HEK293 (cell line): Measurements from ENCODE around the gene SAMD14.
A peak's percentile ranks its signal among the peaks of the same experiment; 100 is the strongest.

ENCODE experiments used
- CTCF ChIA-PET: fragments of 350-600 bp; formaldehyde crosslinking; extraction: SDS; loops from one replicate; lab custom pipeline; 2021; ENCODE audit warnings: antibody characterized with exemption; lab: Yijun Ruan, JAX
- POLR2A ChIA-PET: fragments of 300-600 bp; formaldehyde crosslinking; extraction: SDS; loops from one replicate; lab custom pipeline; 2020; ENCODE audit warnings: antibody characterized with exemption, inconsistent platforms; lab: Yijun Ruan, JAX
- H3K27ac ChIP-seq: fragments of 200-500 bp; sonication (Bioruptor generic); 2 replicates; pipeline ENCODE4 v1.5.1; 2014; ENCODE audit warnings: low read depth, low read length, control low read depth, inconsistent platforms; ENCODE audit errors: extremely low read depth
- H3K36me3 ChIP-seq, 2 experiments: fragments of 200-500 bp in 1 of 2; sonication (Bioruptor generic) in 1 of 2; 1 replicate in 1 of 2; 2 replicates in 1 of 2; pipeline ENCODE4 v1.5.1; 2014 to 2017; ENCODE audit warnings: inconsistent platforms in 2 of 2, low read length in 2 of 2; ENCODE audit not compliant: control insufficient read depth in 2 of 2, insufficient read depth in 1 of 2
- H3K4me1 ChIP-seq: fragments of 200-500 bp; sonication (Bioruptor generic); 2 replicates; pipeline ENCODE4 v1.5.1; 2014; ENCODE audit warnings: mild to moderate bottlenecking, low read length, inconsistent platforms; ENCODE audit not compliant: control insufficient read depth, insufficient read depth
- H3K4me3 ChIP-seq: 2 replicates; pipeline ENCODE4 v1.5.1; 2011; ENCODE audit warnings: low read depth, mild to moderate bottlenecking, control low read depth, low read length, moderate library complexity
- H3K9me3 ChIP-seq: fragments of 200-500 bp; sonication (Bioruptor generic); 2 replicates; pipeline ENCODE4 v1.5.1; 2014; ENCODE audit warnings: low read depth, low read length, inconsistent platforms; ENCODE audit not compliant: control insufficient read depth, insufficient read depth
- EGR2 ChIP-seq: fragments of 450-650 bp; formaldehyde crosslinking; IDR thresholded peaks from 2 replicates; pipeline ENCODE4 v1.5.1; 2016; ENCODE audit warnings: low read depth, missing biosample characterization, missing genetic modification characterization
- FEZF1 ChIP-seq: fragments of 450-650 bp; formaldehyde crosslinking; IDR thresholded peaks from 2 replicates; pipeline ENCODE4 v1.5.1; 2016; ENCODE audit warnings: missing biosample characterization, missing genetic modification characterization
- SCRT1 ChIP-seq: fragments of 450-650 bp; formaldehyde crosslinking; IDR thresholded peaks from 2 replicates; pipeline ENCODE4 v1.5.1; 2016; ENCODE audit warnings: missing biosample characterization, missing genetic modification characterization, borderline replicate concordance
- TRIM28 ChIP-seq: IDR thresholded peaks from 2 replicates; pipeline ENCODE4 v1.6.1; 2011; ENCODE audit warnings: low read length, control low read depth, borderline replicate concordance
- ZBTB48 ChIP-seq: fragments of 450-650 bp; formaldehyde crosslinking; IDR thresholded peaks from 2 replicates; pipeline ENCODE4 v1.5.1; 2016; ENCODE audit warnings: missing biosample characterization, missing genetic modification characterization
- ZBTB8A ChIP-seq: fragments of 450-650 bp; formaldehyde crosslinking; IDR thresholded peaks from 2 replicates; pipeline ENCODE4 v1.5.1; 2016; ENCODE audit warnings: missing biosample characterization, missing genetic modification characterization
- ZFHX2 ChIP-seq: fragments of 450-650 bp; formaldehyde crosslinking; conservative IDR thresholded peaks from 2 replicates; pipeline ENCODE4 v1.5.1; 2016; ENCODE audit warnings: missing biosample characterization, missing genetic modification characterization
- ZFP69B ChIP-seq: fragments of 450-650 bp; formaldehyde crosslinking; IDR thresholded peaks from 2 replicates; pipeline ENCODE4 v1.5.1; 2016; ENCODE audit warnings: missing biosample characterization, missing genetic modification characterization
- ZNF311 ChIP-seq: fragments of 450-650 bp; formaldehyde crosslinking; IDR thresholded peaks from 2 replicates; pipeline ENCODE4 v1.5.1; 2017; ENCODE audit warnings: missing biosample characterization, missing genetic modification characterization, borderline replicate concordance
- ZNF335 ChIP-seq: fragments of 450-650 bp; formaldehyde crosslinking; conservative IDR thresholded peaks from 2 replicates; pipeline ENCODE4 v1.5.1; 2016; ENCODE audit warnings: missing biosample characterization, missing genetic modification characterization
- ZNF529 ChIP-seq: fragments of 450-650 bp; formaldehyde crosslinking; IDR thresholded peaks from 2 replicates; pipeline ENCODE4 v1.5.1; 2017; ENCODE audit warnings: missing genetic modification characterization, missing biosample characterization; ENCODE audit not compliant: insufficient replicate concordance
- ZNF571 ChIP-seq: fragments of 450-650 bp; formaldehyde crosslinking; IDR thresholded peaks from 2 replicates; pipeline ENCODE4 v1.5.0; 2017; ENCODE audit warnings: missing biosample characterization, missing genetic modification characterization
- ZNF600 ChIP-seq: fragments of 450-650 bp; formaldehyde crosslinking; IDR thresholded peaks from 2 replicates; pipeline ENCODE4 v1.5.1; 2016; ENCODE audit warnings: missing biosample characterization, missing genetic modification characterization
- TF ChIP-seq, protein P1 (sequence below): fragments of 450-650 bp; formaldehyde crosslinking; IDR thresholded peaks from 2 replicates; pipeline ENCODE4 v1.5.1; 2016; ENCODE audit warnings: missing biosample characterization, missing genetic modification characterization, borderline replicate concordance
- TF ChIP-seq, protein P2 (sequence below): fragments of 450-650 bp; formaldehyde crosslinking; IDR thresholded peaks from 2 replicates; pipeline ENCODE4 v1.5.1; 2016; ENCODE audit warnings: missing biosample characterization, missing genetic modification characterization
- TF ChIP-seq, protein P3 (sequence below): fragments of 450-650 bp; formaldehyde crosslinking; IDR thresholded peaks from 2 replicates; pipeline ENCODE4 v1.5.1; 2016; ENCODE audit warnings: missing biosample characterization, missing genetic modification characterization, borderline replicate concordance
- TF ChIP-seq, protein P4 (sequence below): fragments of 450-650 bp; formaldehyde crosslinking; IDR thresholded peaks from 2 replicates; pipeline ENCODE4 v1.5.1; 2016; ENCODE audit warnings: missing biosample characterization, missing genetic modification characterization
- TF ChIP-seq, protein P5 (sequence below): fragments of 450-650 bp; formaldehyde crosslinking; IDR thresholded peaks from 2 replicates; pipeline ENCODE4 v1.5.1; 2016; ENCODE audit warnings: missing biosample characterization, missing genetic modification characterization

The SAMD14 gene

DNA sequence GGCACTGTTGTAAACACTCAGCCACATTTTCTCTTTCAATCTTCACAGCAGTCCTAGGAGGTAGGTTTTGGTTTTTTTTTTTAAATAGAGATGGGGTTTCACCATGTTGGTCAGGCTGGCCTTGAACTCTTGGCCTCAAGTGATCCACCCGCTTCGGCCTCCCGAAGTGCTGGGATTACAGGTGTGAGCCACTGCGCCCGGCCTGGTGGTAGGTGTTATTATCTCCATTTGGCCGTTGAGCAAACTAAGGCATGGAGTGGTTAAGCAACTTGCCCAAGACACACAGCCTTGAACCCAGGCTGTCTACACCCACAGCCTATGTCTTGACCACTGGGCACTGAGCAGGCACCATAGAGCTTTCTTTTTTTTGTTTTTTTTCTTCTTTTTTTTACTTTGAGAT lies 44.5 kb upstream of the SAMD14 start:
- ChIA-PET CTCF (interaction anchor here (0.6 to 9.6 kb wide), 11 partner anchors 9 to 1071 kb away, joined by 3 to 174 read pairs (median 7); partner anchors contain the start of gene COL1A1), POLR2A (interaction anchor here (1.1 to 1.7 kb wide), 2 partner anchors 26 to 55 kb away, joined by 3 to 11 read pairs; no protein-coding TSS in a partner anchor)
- no peak overlapping the region for H3K4me3 ChIP-seq
- TF ChIP-seq ZNF311 (tag by site-specific recombination), result no peak
- H3K36me3 ChIP-seq, result no peaks in the 10 kb centered on the region
- peaks cover 11% of the 10 kb centered on the region for H3K4me1 ChIP-seq
- H3K9me3 ChIP-seq, result no peaks in the 10 kb centered on the region
- no peak overlapping the region for H3K27ac ChIP-seq

DNA sequence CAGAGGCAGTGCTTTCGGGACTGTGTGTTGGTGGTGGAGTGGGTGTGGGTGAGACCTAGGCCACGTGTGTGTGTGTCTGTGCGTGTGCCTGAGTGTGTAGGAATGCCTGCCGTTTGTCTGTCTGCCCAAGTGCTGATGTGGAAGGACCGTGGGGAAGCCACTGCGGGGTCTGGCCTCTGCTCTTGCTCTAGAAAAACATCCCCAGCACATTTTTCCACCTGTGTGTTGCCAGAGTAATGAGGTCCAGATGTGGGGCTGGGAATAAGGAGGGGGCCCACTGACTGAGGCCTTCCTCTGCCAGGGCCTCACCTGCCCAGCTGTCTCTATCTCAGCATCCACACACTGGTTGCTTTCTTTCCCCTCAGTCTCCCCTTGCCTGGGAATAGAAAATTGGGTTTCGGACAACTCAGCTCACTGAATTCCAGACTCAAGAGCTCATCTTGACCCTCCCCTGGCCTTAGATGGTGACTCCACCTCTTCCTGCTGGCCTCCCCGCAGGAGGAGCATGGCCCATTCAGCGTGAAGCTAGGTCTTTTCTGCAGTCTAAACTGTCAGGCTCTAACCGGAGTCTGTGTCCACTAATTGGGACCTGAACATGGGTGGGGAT lies 43.5 kb upstream of the SAMD14 start:
- Histone ChIP-seq H3K27ac (no peak overlapping the region), H3K9me3 (no peaks in the 10 kb centered on the region), H3K36me3 (no peaks in the 10 kb centered on the region), H3K4me1 (peaks cover 8% of the 10 kb centered on the region), H3K4me3 (no peak overlapping the region)
- TF ChIP-seq ZNF529 (tag by site-specific recombination) (no peak), ZBTB48 (tag by site-specific recombination) (no peak), ZNF571 (tag by site-specific recombination) (no peak), ZFP69B (0 out of 2 replicates have a peak, but pooled peaks have one; percentile 18), ZBTB8A (tag by site-specific recombination) (no peak), FEZF1 (tag by site-specific recombination) (no peak), ZFHX2 (tag by site-specific recombination) (peak; percentile 90), SCRT1 (tag by site-specific recombination) (no peak), ZNF335 (tag by site-specific recombination) (peak; percentile 69), EGR2 (tag by site-specific recombination) (peak; percentile 83), ZNF600 (tag by site-specific recombination) (0 out of 2 replicates have a peak, but pooled peaks have one; percentile 31)
- TF ChIP-seq, protein P1, sequence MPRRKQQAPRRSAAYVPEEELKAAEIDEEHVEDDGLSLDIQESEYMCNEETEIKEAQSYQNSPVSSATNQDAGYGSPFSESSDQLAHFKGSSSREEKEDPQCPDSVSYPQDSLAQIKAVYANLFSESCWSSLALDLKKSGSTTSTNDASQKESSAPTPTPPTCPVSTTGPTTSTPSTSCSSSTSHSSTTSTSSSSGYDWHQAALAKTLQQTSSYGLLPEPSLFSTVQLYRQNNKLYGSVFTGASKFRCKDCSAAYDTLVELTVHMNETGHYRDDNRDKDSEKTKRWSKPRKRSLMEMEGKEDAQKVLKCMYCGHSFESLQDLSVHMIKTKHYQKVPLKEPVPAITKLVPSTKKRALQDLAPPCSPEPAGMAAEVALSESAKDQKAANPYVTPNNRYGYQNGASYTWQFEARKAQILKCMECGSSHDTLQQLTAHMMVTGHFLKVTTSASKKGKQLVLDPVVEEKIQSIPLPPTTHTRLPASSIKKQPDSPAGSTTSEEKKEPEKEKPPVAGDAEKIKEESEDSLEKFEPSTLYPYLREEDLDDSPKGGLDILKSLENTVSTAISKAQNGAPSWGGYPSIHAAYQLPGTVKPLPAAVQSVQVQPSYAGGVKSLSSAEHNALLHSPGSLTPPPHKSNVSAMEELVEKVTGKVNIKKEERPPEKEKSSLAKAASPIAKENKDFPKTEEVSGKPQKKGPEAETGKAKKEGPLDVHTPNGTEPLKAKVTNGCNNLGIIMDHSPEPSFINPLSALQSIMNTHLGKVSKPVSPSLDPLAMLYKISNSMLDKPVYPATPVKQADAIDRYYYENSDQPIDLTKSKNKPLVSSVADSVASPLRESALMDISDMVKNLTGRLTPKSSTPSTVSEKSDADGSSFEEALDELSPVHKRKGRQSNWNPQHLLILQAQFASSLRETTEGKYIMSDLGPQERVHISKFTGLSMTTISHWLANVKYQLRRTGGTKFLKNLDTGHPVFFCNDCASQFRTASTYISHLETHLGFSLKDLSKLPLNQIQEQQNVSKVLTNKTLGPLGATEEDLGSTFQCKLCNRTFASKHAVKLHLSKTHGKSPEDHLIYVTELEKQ (tag by site-specific recombination), result no peak
- POLR2A ChIA-PET, result interaction anchor here (1.1 to 1.7 kb wide), 4 partner anchors 13 to 54 kb away, joined by 3 to 11 read pairs (median 8); no protein-coding TSS in a partner anchor
- CTCF ChIA-PET, result interaction anchor here (0.5 to 9.6 kb wide), 13 partner anchors 12 to 718 kb away, joined by 3 to 174 read pairs (median 5); partner anchors contain the start of gene COL1A1

DNA sequence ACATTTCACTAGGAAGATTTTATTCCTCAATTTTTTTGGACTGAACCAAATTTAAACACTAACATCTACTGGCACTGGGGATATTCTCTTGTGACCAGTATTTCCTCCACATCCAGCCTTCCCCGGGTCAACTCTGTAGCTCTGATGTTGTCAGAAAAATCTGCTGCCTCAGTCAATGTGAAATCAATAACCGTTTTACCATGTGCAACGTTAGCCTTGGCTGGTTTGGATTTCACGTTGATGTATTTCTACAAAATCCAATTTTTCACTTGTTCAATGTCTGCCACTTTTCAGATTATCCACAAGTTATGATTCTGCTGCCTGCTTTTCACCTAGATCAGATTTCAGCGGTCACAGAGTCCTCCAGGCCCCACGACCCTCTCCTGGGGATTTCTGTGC lies 43.0 kb upstream of the SAMD14 start:
- Histone ChIP-seq H3K36me3 (no peaks in the 10 kb centered on the region), H3K4me1 (peaks cover 5% of the 10 kb centered on the region), H3K9me3 (no peaks in the 10 kb centered on the region), H3K4me3 (no peak overlapping the region)
- POLR2A ChIA-PET, result interaction anchor here (1.1 to 1.7 kb wide), 4 partner anchors 12 to 27 kb away, joined by 5 to 11 read pairs (median 10); no protein-coding TSS in a partner anchor
- CTCF ChIA-PET, result interaction anchor here (0.5 to 9.6 kb wide), 8 partner anchors 12 to 124 kb away, joined by 3 to 174 read pairs (median 12); partner anchors contain the start of gene COL1A1
- TF ChIP-seq, protein P2, sequence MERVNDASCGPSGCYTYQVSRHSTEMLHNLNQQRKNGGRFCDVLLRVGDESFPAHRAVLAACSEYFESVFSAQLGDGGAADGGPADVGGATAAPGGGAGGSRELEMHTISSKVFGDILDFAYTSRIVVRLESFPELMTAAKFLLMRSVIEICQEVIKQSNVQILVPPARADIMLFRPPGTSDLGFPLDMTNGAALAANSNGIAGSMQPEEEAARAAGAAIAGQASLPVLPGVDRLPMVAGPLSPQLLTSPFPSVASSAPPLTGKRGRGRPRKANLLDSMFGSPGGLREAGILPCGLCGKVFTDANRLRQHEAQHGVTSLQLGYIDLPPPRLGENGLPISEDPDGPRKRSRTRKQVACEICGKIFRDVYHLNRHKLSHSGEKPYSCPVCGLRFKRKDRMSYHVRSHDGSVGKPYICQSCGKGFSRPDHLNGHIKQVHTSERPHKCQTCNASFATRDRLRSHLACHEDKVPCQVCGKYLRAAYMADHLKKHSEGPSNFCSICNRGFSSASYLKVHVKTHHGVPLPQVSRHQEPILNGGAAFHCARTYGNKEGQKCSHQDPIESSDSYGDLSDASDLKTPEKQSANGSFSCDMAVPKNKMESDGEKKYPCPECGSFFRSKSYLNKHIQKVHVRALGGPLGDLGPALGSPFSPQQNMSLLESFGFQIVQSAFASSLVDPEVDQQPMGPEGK (tag by site-specific recombination), result no peak
- TF ChIP-seq, protein P3, sequence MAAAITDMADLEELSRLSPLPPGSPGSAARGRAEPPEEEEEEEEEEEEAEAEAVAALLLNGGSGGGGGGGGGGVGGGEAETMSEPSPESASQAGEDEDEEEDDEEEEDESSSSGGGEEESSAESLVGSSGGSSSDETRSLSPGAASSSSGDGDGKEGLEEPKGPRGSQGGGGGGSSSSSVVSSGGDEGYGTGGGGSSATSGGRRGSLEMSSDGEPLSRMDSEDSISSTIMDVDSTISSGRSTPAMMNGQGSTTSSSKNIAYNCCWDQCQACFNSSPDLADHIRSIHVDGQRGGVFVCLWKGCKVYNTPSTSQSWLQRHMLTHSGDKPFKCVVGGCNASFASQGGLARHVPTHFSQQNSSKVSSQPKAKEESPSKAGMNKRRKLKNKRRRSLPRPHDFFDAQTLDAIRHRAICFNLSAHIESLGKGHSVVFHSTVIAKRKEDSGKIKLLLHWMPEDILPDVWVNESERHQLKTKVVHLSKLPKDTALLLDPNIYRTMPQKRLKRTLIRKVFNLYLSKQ (tag by site-specific recombination), result no peak
- TF ChIP-seq, protein P4, sequence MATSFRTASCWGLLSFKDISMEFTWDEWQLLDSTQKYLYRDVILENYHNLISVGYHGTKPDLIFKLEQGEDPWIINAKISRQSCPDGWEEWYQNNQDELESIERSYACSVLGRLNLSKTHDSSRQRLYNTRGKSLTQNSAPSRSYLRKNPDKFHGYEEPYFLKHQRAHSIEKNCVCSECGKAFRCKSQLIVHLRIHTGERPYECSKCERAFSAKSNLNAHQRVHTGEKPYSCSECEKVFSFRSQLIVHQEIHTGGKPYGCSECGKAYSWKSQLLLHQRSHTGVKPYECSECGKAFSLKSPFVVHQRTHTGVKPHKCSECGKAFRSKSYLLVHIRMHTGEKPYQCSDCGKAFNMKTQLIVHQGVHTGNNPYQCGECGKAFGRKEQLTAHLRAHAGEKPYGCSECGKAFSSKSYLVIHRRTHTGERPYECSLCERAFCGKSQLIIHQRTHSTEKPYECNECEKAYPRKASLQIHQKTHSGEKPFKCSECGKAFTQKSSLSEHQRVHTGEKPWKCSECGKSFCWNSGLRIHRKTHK (tag by site-specific recombination), result no peak
- no peak for TF ChIP-seq TRIM28
- TF ChIP-seq, protein P5, sequence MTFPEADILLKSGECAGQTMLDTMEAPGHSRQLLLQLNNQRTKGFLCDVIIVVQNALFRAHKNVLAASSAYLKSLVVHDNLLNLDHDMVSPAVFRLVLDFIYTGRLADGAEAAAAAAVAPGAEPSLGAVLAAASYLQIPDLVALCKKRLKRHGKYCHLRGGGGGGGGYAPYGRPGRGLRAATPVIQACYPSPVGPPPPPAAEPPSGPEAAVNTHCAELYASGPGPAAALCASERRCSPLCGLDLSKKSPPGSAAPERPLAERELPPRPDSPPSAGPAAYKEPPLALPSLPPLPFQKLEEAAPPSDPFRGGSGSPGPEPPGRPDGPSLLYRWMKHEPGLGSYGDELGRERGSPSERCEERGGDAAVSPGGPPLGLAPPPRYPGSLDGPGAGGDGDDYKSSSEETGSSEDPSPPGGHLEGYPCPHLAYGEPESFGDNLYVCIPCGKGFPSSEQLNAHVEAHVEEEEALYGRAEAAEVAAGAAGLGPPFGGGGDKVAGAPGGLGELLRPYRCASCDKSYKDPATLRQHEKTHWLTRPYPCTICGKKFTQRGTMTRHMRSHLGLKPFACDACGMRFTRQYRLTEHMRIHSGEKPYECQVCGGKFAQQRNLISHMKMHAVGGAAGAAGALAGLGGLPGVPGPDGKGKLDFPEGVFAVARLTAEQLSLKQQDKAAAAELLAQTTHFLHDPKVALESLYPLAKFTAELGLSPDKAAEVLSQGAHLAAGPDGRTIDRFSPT (tag by site-specific recombination), result no peak
- TF ChIP-seq, all 188 proteins: peak for 0
- H3K27ac ChIP-seq, result no peak overlapping the region
